ENCODE data around the gene CLEC16A.
"Not testable (repeated sequence)": the region's sequence is repeated elsewhere in the genome, so short reads cannot be mapped to it uniquely, and the experiment has no call there.

CLEC16A gene

GRCh38 chr16:10944249-10945064 is at the start of gene CLEC16A:
CLEC16A (plus strand) TSS chr16:10944564; CDS start chr16:10944718, 154 bp downstream.
- peak; percentile 93 for DNase-seq

- DNase-seq = no peak
These were observed 49.1 kb upstream of the CLEC16A start for GRCh38 chr16:10895053-10895946.

DNA sequence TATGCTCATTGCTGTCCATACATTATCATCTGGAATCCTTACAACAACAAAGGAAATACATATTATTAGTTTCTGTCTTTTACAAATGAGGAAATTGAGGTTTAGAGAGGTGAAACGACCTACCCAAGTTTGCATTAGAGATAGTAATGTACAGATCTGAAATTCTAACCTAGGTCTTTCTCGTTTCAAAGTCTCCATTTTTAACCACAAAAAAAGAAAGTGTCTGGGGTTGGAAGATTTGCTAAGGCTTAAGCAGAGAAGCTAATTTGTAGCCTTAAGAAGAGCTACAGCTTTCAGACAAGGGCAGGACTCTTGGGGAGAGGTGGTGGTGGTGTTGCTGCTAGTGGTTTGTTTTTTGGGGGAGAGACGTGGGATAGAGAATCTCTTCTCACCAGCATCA is 48.2 kb upstream of the CLEC16A start:
- no peak for DNase-seq

GRCh38 chr16:10896723-10897122 is 47.6 kb upstream of the CLEC16A start:
- DNase-seq = no peak

DNA sequence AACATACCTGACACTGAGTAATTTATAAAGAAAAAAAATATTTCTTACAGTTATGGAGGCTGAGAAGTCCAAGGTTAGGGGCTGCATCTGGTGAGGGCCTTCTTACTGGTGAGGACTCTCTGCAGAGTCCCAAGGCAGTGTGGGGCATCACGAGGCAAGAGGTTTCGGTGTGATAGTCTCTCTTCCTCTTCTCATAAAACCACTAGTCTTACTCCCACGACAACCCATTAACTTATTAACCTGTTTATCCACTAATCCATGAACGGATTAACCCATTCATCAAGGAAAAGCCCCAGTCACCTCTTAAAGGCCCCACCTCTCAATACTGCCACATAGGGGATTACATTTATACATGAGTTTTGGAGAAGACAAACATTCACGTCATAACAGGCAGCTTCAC is 47.2 kb upstream of the CLEC16A start:
- DNase-seq = no peak

GRCh38 chr16:10902999-10903398 is 41.4 kb upstream of the CLEC16A start:
- DNase-seq = no peak

DNA sequence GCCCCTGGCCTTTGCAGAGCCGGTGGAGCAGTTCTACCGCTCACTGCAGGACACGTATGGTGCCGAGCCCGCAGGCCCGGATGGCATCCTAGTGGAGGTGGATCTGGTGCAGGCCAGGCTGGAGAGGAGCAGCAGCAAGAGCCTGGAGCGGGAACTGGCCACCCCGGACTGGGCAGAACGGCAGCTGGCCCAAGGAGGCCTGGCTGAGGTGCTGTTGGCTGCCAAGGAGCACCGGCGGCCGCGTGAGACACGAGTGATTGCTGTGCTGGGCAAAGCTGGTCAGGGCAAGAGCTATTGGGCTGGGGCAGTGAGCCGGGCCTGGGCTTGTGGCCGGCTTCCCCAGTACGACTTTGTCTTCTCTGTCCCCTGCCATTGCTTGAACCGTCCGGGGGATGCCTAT is 37.9 kb upstream of the CLEC16A start:
- DNase-seq = no peak

- no peak for DNase-seq
These were observed 37.2 kb upstream of the CLEC16A start for GRCh38 chr16:10906914-10907756.

DNA sequence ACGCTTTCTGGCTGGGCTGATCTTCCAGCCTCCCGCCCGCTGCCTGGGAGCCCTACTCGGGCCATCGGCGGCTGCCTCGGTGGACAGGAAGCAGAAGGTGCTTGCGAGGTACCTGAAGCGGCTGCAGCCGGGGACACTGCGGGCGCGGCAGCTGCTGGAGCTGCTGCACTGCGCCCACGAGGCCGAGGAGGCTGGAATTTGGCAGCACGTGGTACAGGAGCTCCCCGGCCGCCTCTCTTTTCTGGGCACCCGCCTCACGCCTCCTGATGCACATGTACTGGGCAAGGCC is 36.7 kb upstream of the CLEC16A start:
- DNase-seq = no peak

- no peak for DNase-seq
These were observed 33.1 kb upstream of the CLEC16A start for GRCh38 chr16:10911267-10911666.

GRCh38 chr16:10916534-10916933 is 27.8 kb upstream of the CLEC16A start:
- DNase-seq = no peak

DNA sequence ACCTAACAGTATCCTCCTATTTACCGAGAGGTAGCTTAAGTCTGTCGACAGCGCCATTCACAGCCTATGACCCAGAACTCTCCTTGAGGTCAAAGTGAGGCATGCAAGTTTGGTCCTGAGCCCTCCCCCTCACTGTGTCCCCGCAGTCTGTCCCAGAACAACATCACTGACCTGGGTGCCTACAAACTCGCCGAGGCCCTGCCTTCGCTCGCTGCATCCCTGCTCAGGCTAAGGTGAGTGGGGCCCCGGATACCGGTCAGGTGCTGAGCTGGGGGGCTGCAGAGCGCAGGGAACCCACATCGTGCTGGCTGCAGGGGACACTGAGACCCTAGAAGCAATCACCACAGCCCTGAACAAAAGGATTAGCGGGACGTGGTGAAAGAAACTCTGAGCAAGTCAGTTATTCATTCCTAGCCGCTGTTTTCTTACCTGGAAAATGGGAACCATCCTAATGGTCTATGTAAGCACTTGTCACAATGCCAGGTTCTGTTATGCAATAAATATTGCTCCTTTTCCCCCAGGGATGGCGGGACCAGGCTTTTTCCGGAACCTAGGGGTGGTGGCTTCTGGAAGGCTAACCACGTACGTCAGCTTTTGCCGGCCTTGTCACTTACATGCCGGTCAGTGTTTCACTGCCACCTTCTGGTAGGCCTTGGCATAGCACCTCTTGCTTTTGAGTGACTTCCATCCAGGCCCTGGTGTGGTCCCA is 25.9 kb upstream of the CLEC16A start:
- peak; percentile 79 for DNase-seq

GRCh38 chr16:10919003-10919351 is 25.4 kb upstream of the CLEC16A start:
- no peak for DNase-seq

GRCh38 chr16:10920726-10921427 is 23.5 kb upstream of the CLEC16A start:
- peak; percentile 32 for DNase-seq

DNA sequence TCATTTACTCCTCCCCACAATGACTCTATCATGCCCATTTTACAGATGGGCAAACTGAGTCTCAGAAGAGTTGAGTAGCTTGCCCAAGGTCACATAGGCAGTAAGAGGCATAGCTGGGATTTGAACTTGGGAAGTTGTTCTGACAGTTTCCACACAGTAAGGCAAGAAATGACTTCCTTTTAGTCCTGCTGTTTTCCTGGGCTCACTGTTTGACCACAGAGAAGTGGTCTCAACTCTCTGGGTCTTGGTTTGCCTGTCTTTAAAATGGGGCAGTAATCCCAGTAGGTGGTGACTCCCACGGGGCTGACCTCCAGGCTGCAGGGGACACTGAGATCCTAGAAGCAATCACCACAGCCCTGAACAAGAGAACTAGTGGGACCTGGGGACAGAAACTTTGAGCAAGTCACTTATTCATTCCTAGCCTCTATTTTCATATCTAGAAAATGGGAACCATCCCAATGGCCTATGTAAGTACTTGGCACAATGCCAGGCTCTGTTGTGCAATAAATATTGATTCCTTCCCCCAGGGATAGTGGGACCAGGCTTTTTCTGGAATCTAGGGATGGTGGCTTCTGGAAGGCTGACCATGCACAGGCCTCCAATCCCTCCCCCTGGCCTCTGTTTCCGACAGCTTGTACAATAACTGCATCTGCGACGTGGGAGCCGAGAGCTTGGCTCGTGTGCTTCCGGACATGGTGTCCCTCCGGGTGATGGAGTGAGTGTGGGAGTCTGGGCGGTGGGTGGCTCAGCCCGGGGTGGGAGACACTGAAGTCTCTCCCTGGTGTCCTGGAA is 22.6 kb upstream of the CLEC16A start:
- DNase-seq = no peak

GRCh38 chr16:10922328-10923145 is 21.8 kb upstream of the CLEC16A start:
- DNase-seq = no peak

- DNase-seq = no peak
These were observed 21.2 kb upstream of the CLEC16A start for GRCh38 chr16:10923146-10923649.

DNA sequence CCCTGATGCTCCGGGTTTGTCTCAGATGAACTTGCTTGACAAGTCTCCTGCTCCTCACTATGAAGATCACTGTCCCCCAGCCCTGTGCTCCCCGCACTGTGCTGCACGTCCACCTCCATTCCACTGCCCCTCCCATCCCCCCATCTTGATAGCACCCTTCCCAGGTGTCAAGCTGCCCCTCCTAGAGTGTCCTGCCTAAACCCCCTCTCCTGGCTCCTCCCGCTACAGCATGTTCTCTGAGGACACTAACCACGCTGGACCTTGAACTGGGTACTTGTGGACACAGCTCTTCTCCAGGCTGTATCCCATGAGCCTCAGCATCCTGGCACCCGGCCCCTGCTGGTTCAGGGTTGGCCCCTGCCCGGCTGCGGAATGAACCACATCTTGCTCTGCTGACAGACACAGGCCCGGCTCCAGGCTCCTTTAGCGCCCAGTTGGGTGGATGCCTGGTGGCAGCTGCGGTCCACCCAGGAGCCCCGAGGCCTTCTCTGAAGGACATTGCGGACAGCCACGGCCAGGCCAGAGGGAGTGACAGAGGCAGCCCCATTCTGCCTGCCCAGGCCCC is 20.6 kb upstream of the CLEC16A start:
- DNase-seq = no peak

DNA sequence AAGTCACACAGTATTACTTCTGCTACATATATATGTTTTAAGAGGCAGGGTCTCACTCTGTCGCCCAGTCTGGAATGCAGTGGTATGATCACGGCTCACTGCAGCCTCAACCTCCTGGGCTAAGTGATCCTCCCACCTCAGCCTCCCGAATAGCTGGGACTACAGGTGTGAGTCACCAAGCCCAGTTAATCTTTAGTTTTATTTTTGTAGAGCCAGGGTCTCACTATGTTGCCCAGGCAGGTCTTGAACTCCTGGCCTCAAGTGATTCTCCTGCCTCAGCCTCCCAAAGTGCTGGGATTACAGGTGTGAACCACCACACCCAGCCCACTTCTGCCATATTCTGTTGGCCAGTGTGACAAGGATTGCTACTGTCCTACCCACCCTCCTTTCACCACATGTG is 19.1 kb upstream of the CLEC16A start:
- not testable (repeated sequence) for DNase-seq

- no peak for DNase-seq
These were observed 18.3 kb upstream of the CLEC16A start for GRCh38 chr16:10926094-10926493.
